ENCODE measurements around the gene ZNF775.

The ZNF775 gene

GRCh38 chr7:150410680-150411346 is 31.7 kb downstream of the ZNF775 start:
- DNase-seq (ENCODE audit: low read depth in 2 of 3, low spot score in 2 of 3), result no peak

DNA sequence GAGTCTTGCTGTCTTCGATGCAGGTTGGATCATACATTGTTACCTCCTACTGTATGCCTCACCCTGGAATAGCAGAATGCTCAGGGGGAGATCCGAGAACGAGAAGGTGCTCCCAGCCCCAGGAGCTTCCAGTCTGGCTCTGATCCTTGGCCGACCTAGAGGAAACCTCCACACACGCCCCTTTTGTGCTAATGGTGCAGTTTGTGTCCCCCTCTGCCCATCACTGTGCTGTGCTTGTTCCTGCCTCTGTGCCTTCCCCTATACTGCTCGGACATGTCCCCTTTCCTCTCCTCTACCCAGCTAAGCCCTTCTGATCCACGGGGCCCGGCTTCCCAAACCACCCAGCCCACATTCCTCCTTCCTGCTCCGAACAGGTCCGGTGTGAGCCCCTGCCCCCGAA is 32.5 kb downstream of the ZNF775 start:
- no peak for DNase-seq (ENCODE audit: low read depth in 2 of 3, low spot score in 2 of 3)

- no peak for DNase-seq (ENCODE audit: low read depth in 2 of 3, low spot score in 2 of 3)
Observed at GRCh38 chr7:150412016-150412415, 32.9 kb downstream of the ZNF775 start.

GRCh38 chr7:150412518-150413488 is 33.7 kb downstream of the ZNF775 start:
- DNase-seq (ENCODE audit: low read depth in 2 of 3, low spot score in 2 of 3), result no peak

DNA sequence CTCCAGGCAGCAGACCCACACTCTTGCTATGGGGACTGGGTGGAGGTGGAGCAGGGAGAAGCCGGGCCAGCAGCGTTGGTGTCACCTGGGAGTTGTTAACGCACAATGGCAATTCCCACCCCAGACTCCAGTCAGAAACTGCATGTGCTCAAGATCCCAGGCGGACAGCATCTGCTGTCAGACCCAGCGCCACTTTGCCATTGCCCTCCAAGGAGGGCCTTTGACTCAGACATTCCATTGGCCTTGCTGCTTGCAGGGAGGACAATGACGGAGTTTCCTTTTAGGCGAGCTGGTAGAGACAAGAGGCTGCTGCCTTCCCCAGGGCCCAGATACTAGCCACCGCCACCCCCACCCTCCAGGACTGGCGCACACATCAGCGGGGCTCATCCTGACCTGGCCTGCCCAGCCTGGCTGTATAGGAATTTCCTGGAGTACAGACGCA is 34.5 kb downstream of the ZNF775 start:
- DNase-seq (ENCODE audit: low read depth in 2 of 3, low spot score in 2 of 3), result no peak

DNA sequence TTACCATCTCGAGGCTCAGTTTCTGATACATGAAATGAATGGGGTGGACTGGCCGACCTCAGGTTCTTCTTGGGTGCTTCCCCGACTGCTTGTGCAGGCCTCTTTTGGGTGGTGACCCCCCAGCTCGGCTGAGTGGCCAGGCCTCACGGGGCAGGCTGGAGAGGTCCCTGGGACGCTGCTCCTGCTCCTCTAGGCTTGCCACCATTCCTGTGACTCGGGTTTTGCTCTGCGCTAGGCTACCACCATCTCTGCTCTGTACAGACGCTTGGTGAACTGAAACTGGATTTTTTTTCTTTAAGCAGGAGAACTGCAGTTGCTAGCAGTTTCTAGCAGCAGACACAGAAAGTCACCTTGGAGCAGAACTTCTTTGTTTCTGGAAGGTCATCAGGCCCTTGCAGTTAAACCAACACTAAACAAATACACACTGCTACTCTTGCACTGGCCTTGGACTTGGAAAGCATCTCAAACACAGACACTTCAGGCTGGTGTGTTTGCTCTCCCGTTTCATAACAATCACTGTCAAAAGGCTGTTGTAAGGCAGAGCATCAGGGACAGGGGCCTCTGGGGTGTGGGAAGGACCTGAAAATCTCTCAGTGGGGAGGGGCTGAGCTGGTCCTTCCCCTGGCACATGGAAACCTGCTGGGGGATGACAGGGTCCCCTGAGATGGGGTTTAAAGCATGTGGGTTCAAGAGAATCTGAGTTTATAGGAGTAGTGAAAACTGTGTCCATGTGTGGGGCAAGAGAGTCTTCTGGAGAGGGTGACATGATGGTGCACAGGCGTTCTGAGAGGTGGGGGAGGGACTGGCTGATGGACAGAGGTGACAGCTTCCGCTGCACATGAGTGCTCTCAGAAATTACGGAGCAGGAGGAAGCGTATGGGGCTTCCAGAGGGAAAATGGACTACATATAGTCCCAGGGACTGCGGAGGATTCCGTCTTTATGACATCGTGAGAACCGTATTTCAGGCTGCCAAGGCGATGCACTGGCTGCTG is 36.3 kb downstream of the ZNF775 start:
- no peak for DNase-seq (ENCODE audit: low read depth in 2 of 3, low spot score in 2 of 3)

- DNase-seq (ENCODE audit: low read depth in 2 of 3, low spot score in 2 of 3), result no peak
Observed at GRCh38 chr7:150417239-150417638, 38.1 kb downstream of the ZNF775 start.

- no peak for DNase-seq (ENCODE audit: low read depth in 2 of 3, low spot score in 2 of 3)
Observed at GRCh38 chr7:150417863-150418262, 38.7 kb downstream of the ZNF775 start.

DNA sequence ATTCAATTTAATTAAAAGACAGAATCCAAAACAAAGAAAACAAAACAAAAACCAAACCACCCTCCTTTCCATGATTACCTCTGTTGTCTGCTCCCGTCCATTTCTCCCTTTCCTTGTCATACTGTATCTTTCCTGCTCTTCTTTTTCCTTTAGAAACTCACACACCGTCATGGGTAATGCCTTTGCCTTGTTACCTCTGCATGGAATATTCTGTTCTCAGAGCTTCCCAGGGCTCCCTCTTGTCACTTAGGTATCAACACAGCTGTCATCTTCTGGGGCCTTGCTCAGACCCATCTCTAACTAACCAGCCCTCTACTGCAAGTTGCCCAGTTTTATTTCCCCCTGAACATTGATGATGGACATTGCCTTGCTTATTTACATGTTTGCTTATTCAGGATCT is 41.1 kb downstream of the ZNF775 start:
- no peak for DNase-seq (ENCODE audit: low read depth in 2 of 3, low spot score in 2 of 3)

DNA sequence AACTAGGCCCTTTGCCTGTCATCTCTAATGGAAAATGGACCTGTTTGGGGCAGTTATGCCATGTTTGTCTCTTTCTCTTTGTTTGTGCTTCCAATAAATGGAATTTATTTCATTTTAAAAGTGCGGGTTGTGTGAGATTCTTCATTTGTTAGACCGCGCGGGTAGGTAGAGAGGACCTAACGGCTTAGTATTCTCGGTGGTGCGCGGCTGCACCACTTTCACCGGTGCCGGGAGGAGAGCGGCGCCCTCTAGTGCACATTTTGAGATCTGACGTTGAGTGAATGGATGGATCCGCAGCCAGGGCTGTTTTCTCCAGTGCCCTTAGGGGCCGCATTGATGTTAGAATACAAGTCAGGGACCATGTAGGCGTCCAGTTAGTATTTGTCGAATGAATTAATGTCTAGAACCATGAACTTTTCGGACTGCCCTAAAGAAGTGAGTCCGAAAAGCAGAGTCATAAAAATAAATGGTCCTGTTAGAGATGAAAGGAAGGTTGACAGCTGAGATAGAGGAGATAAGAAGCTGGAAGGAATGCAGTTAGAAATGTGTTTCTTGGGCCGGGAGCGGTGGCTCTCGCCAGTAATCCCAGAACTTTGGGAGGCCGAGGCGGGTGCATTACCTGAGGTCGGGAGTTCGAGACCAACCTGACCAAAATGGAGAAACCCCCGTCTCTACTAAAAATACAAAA is 42.0 kb downstream of the ZNF775 start:
- DNase-seq (ENCODE audit: low read depth in 2 of 3, low spot score in 2 of 3), result peak; percentile 52 to 84 (median 71)

DNA sequence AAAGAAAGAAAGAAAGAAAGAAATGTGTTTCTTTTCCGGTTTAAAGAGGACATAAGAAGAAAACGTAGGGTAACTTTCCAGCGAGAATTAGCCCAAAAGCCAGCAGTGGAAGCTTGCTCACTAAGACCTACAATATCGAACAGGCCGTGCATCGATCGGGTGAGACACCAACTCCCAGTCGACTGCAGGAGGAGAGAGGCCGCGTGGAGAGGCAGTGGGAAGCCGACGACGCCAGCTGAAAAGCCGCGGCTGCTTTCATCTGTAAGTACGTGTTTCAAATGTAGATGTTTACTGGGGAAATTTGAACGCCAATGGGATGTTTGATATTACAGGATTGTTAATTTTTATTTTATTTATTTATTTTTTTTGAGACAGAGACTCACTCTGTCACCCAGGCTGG is 42.7 kb downstream of the ZNF775 start:
- DNase-seq (ENCODE audit: low read depth in 2 of 3, low spot score in 2 of 3), result no peak

- DNase-seq (ENCODE audit: low read depth in 2 of 3, low spot score in 2 of 3), result no peak
Observed at GRCh38 chr7:150425670-150426069, 46.5 kb downstream of the ZNF775 start.

DNA sequence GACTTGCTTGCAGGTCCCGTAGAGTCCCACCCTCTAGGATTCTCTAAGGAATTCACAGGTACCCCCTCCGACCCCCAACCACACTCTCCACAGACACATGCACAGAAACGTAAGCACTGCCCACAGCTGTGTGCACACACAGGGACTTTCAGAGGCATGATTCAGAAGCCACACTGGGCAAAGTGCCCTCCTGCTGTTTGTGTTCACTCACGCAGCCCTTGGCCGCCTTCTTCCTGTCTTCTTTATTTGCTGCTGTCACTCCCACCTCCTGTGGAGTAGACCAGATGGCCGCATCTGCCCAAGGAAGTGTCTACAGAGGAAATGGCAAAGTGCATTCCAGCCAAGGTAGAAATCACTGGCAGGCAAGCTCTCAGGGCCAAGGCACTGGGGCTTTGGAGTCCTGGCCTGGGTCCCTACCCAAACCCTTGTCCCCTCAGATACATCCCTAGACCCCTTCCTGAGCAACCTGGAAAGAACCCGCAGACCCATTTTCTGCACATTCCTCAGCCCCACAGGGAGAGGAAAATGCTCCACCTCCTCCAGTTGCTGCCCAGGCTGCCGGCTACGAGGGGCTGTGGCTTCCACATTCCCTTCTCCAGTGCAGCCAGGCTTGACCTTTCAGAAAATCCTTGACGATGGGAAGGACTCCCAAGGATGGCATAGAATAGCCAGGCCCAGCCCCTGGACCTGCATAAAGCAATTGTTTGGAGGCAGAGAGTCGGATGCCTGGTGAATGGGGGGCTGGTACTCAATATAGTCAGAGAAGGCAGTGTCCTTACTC is 49.7 kb downstream of the ZNF775 start:
- no peak for DNase-seq (ENCODE audit: low read depth in 2 of 3, low spot score in 2 of 3)

- DNase-seq (ENCODE audit: low read depth in 2 of 3, low spot score in 2 of 3), result no peak
Observed at GRCh38 chr7:150429699-150430098, 50.6 kb downstream of the ZNF775 start.

GRCh38 chr7:150430465-150431085 is 51.4 kb downstream of the ZNF775 start:
- no peak for DNase-seq (ENCODE audit: low read depth in 2 of 3, low spot score in 2 of 3)

- DNase-seq (ENCODE audit: low read depth in 2 of 3, low spot score in 2 of 3), result no peak
Observed at GRCh38 chr7:150431839-150432658, 52.9 kb downstream of the ZNF775 start.

- DNase-seq (ENCODE audit: low read depth in 2 of 3, low spot score in 2 of 3), result no peak
Observed at GRCh38 chr7:150432915-150433892, 54.1 kb downstream of the ZNF775 start.
